HL-60 (cell line): Measurements from ENCODE around the gene CTNNA3.

ENCODE experiments used
- DNase-seq, 2 experiments: peaks; one replicate each; pipeline ENCODE4 v3.0.0-alpha.2; 2010 to 2020; ENCODE audit warnings: low read depth in 1 of 2, low spot score in 1 of 2
- H3K27ac ChIP-seq: fragments of 250-450 bp; sonication (Bioruptor Pico); replicated peaks from 2 replicates; pipeline ENCODE4 v1.5.1; 2020; ENCODE audit warnings: mild to moderate bottlenecking, moderate library complexity
- H3K27me3 ChIP-seq: fragments of 250-450 bp; sonication (Bioruptor Pico); 2 replicates; pipeline ENCODE4 v1.5.1; 2021; ENCODE audit warnings: mild to moderate bottlenecking, moderate library complexity; ENCODE audit not compliant: insufficient read depth, poor library complexity, severe bottlenecking
- H3K4me3 ChIP-seq: replicated peaks from 2 replicates; pipeline ENCODE4 v1.5.1; 2011; ENCODE audit warnings: mild to moderate bottlenecking, control low read depth, low read length; ENCODE audit not compliant: insufficient read depth
- CTCF ChIP-seq: IDR thresholded peaks from one replicate; pipeline ENCODE4 v1.5.1; 2011; ENCODE audit warnings: low read length, control low read depth, inconsistent platforms; ENCODE audit not compliant: insufficient read depth
- GABPA ChIP-seq: IDR thresholded peaks from 2 replicates; pipeline ENCODE4 v1.6.1; 2012; ENCODE audit warnings: low read depth
- POLR2AphosphoS5 ChIP-seq: IDR thresholded peaks from 2 replicates; pipeline ENCODE4 v1.6.1; 2012; ENCODE audit warnings: low read depth
- REST ChIP-seq: IDR thresholded peaks from 2 replicates; pipeline ENCODE4 v1.6.1; 2012; ENCODE audit warnings: low read depth; ENCODE audit not compliant: insufficient replicate concordance
- SPI1 ChIP-seq: IDR thresholded peaks from 2 replicates; pipeline ENCODE4 v1.6.1; 2012; ENCODE audit warnings: low read depth, mild to moderate bottlenecking, borderline replicate concordance

Gene CTNNA3

DNA sequence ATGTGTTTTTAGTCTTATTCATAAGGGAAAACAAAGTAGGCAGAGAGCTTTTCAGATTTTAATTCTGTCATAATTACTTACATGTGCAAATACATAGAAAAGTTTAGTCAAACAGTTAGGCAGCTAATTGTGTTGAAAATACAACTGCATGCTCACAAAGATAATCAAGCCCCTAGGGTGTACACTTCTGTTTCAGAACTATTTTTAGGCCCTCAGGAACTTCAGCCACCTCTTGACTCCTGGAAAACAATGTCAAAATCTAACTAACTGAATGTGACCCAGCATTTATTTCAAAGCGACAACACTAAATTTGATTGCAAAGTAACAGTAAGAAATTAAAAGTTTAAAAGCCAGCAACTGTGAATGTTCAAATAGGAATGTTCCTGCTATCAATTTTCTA lies 1369.1 kb downstream of the CTNNA3 start:
- H3K27me3 ChIP-seq, result no peaks in the 10 kb centered on the region
- no peak overlapping the region for H3K27ac ChIP-seq
- H3K4me3 ChIP-seq, result no peak overlapping the region
- no peak for DNase-seq
- no peak for TF ChIP-seq REST
- TF ChIP-seq CTCF, result no peak
- no peak for TF ChIP-seq SPI1
- no peak for TF ChIP-seq POLR2AphosphoS5
- no peak for TF ChIP-seq GABPA

DNA sequence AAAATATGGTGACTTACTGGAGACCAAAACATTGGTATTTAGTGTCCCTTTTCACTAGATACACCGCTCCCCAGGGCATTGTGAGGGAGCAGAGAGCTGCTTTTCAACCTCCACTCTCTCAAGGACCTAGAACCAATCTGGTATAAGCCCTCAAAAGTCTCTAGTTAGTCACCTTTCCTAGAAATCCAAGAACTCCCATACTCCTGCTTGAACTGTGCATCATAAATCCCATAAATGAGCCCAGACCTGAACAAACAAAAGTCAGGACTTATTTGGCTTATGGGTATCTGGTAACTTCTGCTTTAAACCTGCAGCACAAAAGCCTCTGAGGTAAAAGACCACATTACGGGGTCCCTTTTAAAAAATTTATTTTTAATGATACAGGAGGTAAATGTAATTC lies 1373.2 kb downstream of the CTNNA3 start:
- DNase-seq, result no peak
- no peak overlapping the region for H3K4me3 ChIP-seq
- no peaks in the 10 kb centered on the region for H3K27me3 ChIP-seq
- no peak for TF ChIP-seq SPI1
- no peak for TF ChIP-seq POLR2AphosphoS5
- TF ChIP-seq GABPA, result no peak
- TF ChIP-seq CTCF, result no peak
- TF ChIP-seq REST, result no peak
- no peak overlapping the region for H3K27ac ChIP-seq

GRCh38 chr10:66321723-66322665 lies 1374.0 kb downstream of the CTNNA3 start:
- H3K4me3 ChIP-seq, result no peak overlapping the region
- TF ChIP-seq SPI1 (no peak), CTCF (no peak), POLR2AphosphoS5 (no peak), REST (no peak), GABPA (no peak)
- H3K27ac ChIP-seq, result no peak overlapping the region
- DNase-seq, result no peak
- H3K27me3 ChIP-seq, result no peaks in the 10 kb centered on the region
